CD4-positive, alpha-beta T cell (primary cell): ENCODE data around the gene LMF1. TPM values are rescaled to one million over a fixed set of nuclear protein-coding genes. Genes with fewer than 3 reads are reported as not detected.
"Not testable (repeated sequence)": the region's sequence is repeated elsewhere in the genome, so short reads cannot be mapped to it uniquely, and the experiment has no call there.

ENCODE experiments used
- ATAC-seq: fragments of 200-7000 bp; cut with Tn5 transposase; one replicate; pipeline ENCODE4 v1.10.0; 2022; ENCODE audit warnings: mild to moderate bottlenecking; ENCODE audit not compliant: poor library complexity
- CTCF ChIA-PET: fragments of 350-600 bp; sonication (Branson Sonifier 250); formaldehyde crosslinking; loops from one replicate; lab custom pipeline; 2021; ENCODE audit warnings: antibody characterized with exemption, inconsistent platforms; lab: Charles Lee
- POLR2A ChIA-PET: fragments of 350-600 bp; sonication (Branson Sonifier 250); formaldehyde crosslinking; loops from one replicate; lab custom pipeline; 2021; ENCODE audit warnings: antibody characterized with exemption, inconsistent platforms; lab: Charles Lee
- DNase-seq, 14 experiments: peaks; one replicate each; pipeline ENCODE4 v3.0.0-alpha.2; 2013 to 2020; ENCODE audit warnings: mixed read lengths in 2 of 14
- H3K27ac ChIP-seq, 2 donors: one replicate each; pipeline versions ENCODE4 v1.5.1 to v1.7.0; 2013; ENCODE audit warnings: low read length in 2 of 2, low read depth in 1 of 2, mild to moderate bottlenecking in 1 of 2
- H3K27me3 ChIP-seq, 2 experiments: 1 replicate in 1 of 2; 2 replicates in 1 of 2; pipeline versions ENCODE4 v1.6.1 to v1.7.0; 2013; ENCODE audit warnings: low read length in 2 of 2, control low read depth in 1 of 2, mild to moderate bottlenecking in 1 of 2, moderate library complexity in 1 of 2; ENCODE audit not compliant: insufficient read depth in 2 of 2, control insufficient read depth in 1 of 2
- H3K36me3 ChIP-seq: one replicate; pipeline ENCODE4 v1.6.1; 2013; ENCODE audit warnings: low read length, control low read depth; ENCODE audit not compliant: insufficient read depth
- H3K4me1 ChIP-seq: one replicate; pipeline ENCODE4 v1.6.1; 2013; ENCODE audit warnings: low read length, control low read depth; ENCODE audit not compliant: insufficient read depth
- H3K4me3 ChIP-seq: one replicate; pipeline ENCODE4 v1.5.1; 2013; ENCODE audit warnings: mild to moderate bottlenecking, low read length, moderate library complexity
- H3K9me3 ChIP-seq, 2 experiments: 1 replicate in 1 of 2; 2 replicates in 1 of 2; pipeline versions ENCODE4 v1.6.1 to v1.7.0; 2013; ENCODE audit warnings: low read length in 2 of 2, mild to moderate bottlenecking in 2 of 2, control low read depth in 1 of 2, moderate library complexity in 1 of 2; ENCODE audit not compliant: control insufficient read depth in 1 of 2, insufficient read depth in 1 of 2
- H3K27ac Mint-ChIP-seq: one replicate; pipeline ENCODE4 v1.8.0; 2020; ENCODE audit warnings: mixed read lengths
- H3K27me3 Mint-ChIP-seq: one replicate; pipeline ENCODE4 v1.8.0; 2021; ENCODE audit warnings: mixed read lengths
- H3K36me3 Mint-ChIP-seq: one replicate; pipeline ENCODE4 v1.8.0; 2021; ENCODE audit warnings: low read depth, mixed read lengths
- H3K4me1 Mint-ChIP-seq: one replicate; pipeline ENCODE4 v1.8.0; 2021; ENCODE audit warnings: low read depth, mixed read lengths
- H3K4me3 Mint-ChIP-seq: one replicate; pipeline ENCODE4 v1.8.0; 2020; ENCODE audit warnings: mild to moderate bottlenecking, mixed read lengths
- H3K9me3 Mint-ChIP-seq: one replicate; pipeline ENCODE4 v1.8.0; 2020; ENCODE audit warnings: mixed read lengths
- CTCF ChIP-seq: fragments of 200-600 bp; IDR thresholded peaks from one replicate; pipeline ENCODE4 v1.8.0; 2022; ENCODE audit warnings: antibody characterized with exemption, mild to moderate bottlenecking
- intact Hi-C, 2 experiments: fragments of 100-400 bp; cut with DNase I in 1 of 2; cut with micrococcal nuclease in 1 of 2; formaldehyde crosslinking; loops; one replicate each; pipeline versions ENCODE4 v1.15.1 to v1.9.0; 2023 to 2025; cut with DNase I, micrococcal nuclease
- total RNA-seq, 174 experiments: library from RNA in 2 of 174; stranded (reverse) in 2 of 174; gene quantifications; one replicate each; pipeline ENCODE4 v1.2.3 and lab custom pipeline; 2021 to 2026

The LMF1 gene
- total RNA-seq, 2 experiments from 2014 or later = 26.8 to 27.6 TPM

GRCh38 chr16:890217-890616 lies 80.6 kb downstream of the LMF1 start:
- no peak overlapping the region for H3K4me3 ChIP-seq
- no peak for TF ChIP-seq CTCF
- CTCF ChIA-PET = no interaction called here
- Mint-ChIP-seq H3K4me1 (no peaks in the 10 kb centered on the region), H3K9me3 (no peaks in the 10 kb centered on the region), H3K36me3 (peaks cover 8% of the 10 kb centered on the region), H3K27ac (no peak overlapping the region), H3K4me3 (no peak overlapping the region), H3K27me3 (no peaks in the 10 kb centered on the region)
- POLR2A ChIA-PET = no interaction called here
- DNase-seq (no peak), ATAC-seq (no peak)
- peaks cover 3 to 19% of the 10 kb centered on the region in 2 experiments for H3K9me3 ChIP-seq
- intact Hi-C loops = no loop called here
- peaks cover 19% of the 10 kb centered on the region for H3K36me3 ChIP-seq
- no peak overlapping the region for H3K27ac ChIP-seq
- no peaks in the 10 kb centered on the region for H3K4me1 ChIP-seq
- H3K27me3 ChIP-seq = no peaks in the 10 kb centered on the region

DNA sequence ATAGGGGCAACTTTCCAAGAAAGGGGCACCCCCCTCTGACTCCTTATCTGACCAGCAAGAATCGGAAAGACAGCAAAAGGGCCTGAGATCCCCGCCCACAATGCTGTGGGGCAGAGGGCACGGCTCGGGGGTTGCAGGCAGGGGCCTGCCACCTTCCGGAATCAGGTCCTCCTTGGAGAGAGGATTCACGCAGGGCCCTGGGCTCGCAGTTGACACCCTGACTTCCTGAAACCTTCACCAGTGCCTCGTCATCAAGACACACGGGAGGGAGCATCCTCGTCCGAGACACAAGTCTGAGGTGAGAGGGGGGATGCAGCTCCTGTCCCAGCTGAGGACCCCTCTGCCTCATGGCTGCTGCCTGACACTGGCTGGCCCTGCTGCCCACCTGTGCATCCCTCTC lies 81.2 kb downstream of the LMF1 start:
- H3K36me3 Mint-ChIP-seq = peaks cover 8% of the 10 kb centered on the region
- H3K4me3 Mint-ChIP-seq = no peak overlapping the region
- POLR2A ChIA-PET = no interaction called here
- DNase-seq (no peak), ATAC-seq (no peak)
- peaks cover 9 to 19% of the 10 kb centered on the region in 2 experiments for H3K9me3 ChIP-seq
- CTCF ChIA-PET = no interaction called here
- H3K4me3 ChIP-seq = no peak overlapping the region
- no peaks in the 10 kb centered on the region for H3K4me1 ChIP-seq
- H3K9me3 Mint-ChIP-seq = no peaks in the 10 kb centered on the region
- H3K4me1 Mint-ChIP-seq = no peaks in the 10 kb centered on the region
- H3K27me3 ChIP-seq = no peaks in the 10 kb centered on the region
- H3K27me3 Mint-ChIP-seq = no peaks in the 10 kb centered on the region
- peaks cover 19% of the 10 kb centered on the region for H3K36me3 ChIP-seq
- intact Hi-C loops = no loop called here
- TF ChIP-seq CTCF = no peak
- H3K27ac ChIP-seq = no peak overlapping the region
- H3K27ac Mint-ChIP-seq = no peak overlapping the region

GRCh38 chr16:888901-889570 lies 81.7 kb downstream of the LMF1 start:
- H3K27ac Mint-ChIP-seq = no peak overlapping the region
- no peaks in the 10 kb centered on the region for H3K9me3 Mint-ChIP-seq
- no peak for DNase-seq
- H3K4me1 Mint-ChIP-seq = no peaks in the 10 kb centered on the region
- Histone ChIP-seq H3K36me3 (peaks cover 20% of the 10 kb centered on the region), H3K27me3 (no peaks in the 10 kb centered on the region), H3K4me3 (no peak overlapping the region), H3K9me3 (peaks cover 14 to 19% of the 10 kb centered on the region in 2 experiments), H3K4me1 (no peaks in the 10 kb centered on the region), H3K27ac (no peak overlapping the region)
- peaks cover 8% of the 10 kb centered on the region for H3K36me3 Mint-ChIP-seq
- no peak for ATAC-seq
- POLR2A ChIA-PET = no interaction called here
- intact Hi-C loops = no loop called here
- H3K27me3 Mint-ChIP-seq = no peaks in the 10 kb centered on the region
- CTCF ChIA-PET = no interaction called here
- H3K4me3 Mint-ChIP-seq = no peak overlapping the region
- no peak for TF ChIP-seq CTCF

- intact Hi-C loops, H3K9me3 Mint-ChIP-seq, H3K4me3 ChIP-seq, CTCF ChIA-PET, ATAC-seq, POLR2A ChIA-PET, H3K36me3 Mint-ChIP-seq, H3K27ac Mint-ChIP-seq, H3K4me1 Mint-ChIP-seq, H3K27me3 Mint-ChIP-seq, H3K4me1 ChIP-seq, DNase-seq, H3K27me3 ChIP-seq, H3K4me3 Mint-ChIP-seq, H3K27ac ChIP-seq: not testable (repeated sequence)
- Histone ChIP-seq H3K9me3 (peaks cover 19 to 20% of the 10 kb centered on the region in 2 experiments), H3K36me3 (peaks cover 21% of the 10 kb centered on the region)
Measured at GRCh38 chr16:888456-888855, 82.3 kb downstream of the LMF1 start.
